Brain microvascular endothelial cell (primary cell): Measurements from ENCODE around the gene TMEM170A.
"Not testable (repeated sequence)": the region's sequence is repeated elsewhere in the genome, so short reads cannot be mapped to it uniquely, and the experiment has no call there.

ENCODE experiments used
- DNase-seq: peaks from one replicate; pipeline ENCODE4 v3.0.0-alpha.2; 2020
- H3K27ac ChIP-seq: fragments of 250-450 bp; sonication (Bioruptor Pico); 2 replicates; pipeline ENCODE4 v1.5.1; 2020; ENCODE audit warnings: mild to moderate bottlenecking, moderate library complexity
- H3K27me3 ChIP-seq: fragments of 250-450 bp; sonication (Bioruptor Pico); replicated peaks from 2 replicates; pipeline ENCODE4 v1.5.1; 2020; ENCODE audit warnings: mild to moderate bottlenecking
- H3K36me3 ChIP-seq: fragments of 250-450 bp; sonication (Bioruptor Pico); replicated peaks from 2 replicates; pipeline ENCODE4 v1.5.1; 2020; ENCODE audit warnings: mild to moderate bottlenecking
- H3K4me3 ChIP-seq: 2 replicates; pipeline ENCODE4 v1.5.1; 2011; ENCODE audit warnings: low read depth, mild to moderate bottlenecking, control low read depth, low read length, moderate library complexity
- in situ Hi-C: cut with HindIII; loops from 2 replicates; pipeline ENCODE4 v1.10.0; 2017; ENCODE audit warnings: low sequenced_read_pairs, low pct_ligation_motif_present
- TF ChIP-seq, protein P1 (sequence below): IDR thresholded peaks from 2 replicates; pipeline ENCODE4 v1.5.1; 2011; ENCODE audit warnings: low read depth, mild to moderate bottlenecking, moderate library complexity, low read length, control low read depth, inconsistent platforms; ENCODE audit errors: missing control alignments

TMEM170A gene

GRCh38 chr16:75432828-75433731, 31.4 kb downstream of the TMEM170A start, which contains the start of gene CFDP1:
Gene CFDP1, minus strand, starts transcription at chr16:75433503. Its CDS starts 151 bp downstream, at chr16:75433352.
- DNase-seq = peak; percentile 89
- TF ChIP-seq, protein P1, sequence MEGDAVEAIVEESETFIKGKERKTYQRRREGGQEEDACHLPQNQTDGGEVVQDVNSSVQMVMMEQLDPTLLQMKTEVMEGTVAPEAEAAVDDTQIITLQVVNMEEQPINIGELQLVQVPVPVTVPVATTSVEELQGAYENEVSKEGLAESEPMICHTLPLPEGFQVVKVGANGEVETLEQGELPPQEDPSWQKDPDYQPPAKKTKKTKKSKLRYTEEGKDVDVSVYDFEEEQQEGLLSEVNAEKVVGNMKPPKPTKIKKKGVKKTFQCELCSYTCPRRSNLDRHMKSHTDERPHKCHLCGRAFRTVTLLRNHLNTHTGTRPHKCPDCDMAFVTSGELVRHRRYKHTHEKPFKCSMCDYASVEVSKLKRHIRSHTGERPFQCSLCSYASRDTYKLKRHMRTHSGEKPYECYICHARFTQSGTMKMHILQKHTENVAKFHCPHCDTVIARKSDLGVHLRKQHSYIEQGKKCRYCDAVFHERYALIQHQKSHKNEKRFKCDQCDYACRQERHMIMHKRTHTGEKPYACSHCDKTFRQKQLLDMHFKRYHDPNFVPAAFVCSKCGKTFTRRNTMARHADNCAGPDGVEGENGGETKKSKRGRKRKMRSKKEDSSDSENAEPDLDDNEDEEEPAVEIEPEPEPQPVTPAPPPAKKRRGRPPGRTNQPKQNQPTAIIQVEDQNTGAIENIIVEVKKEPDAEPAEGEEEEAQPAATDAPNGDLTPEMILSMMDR = no peak
- H3K36me3 ChIP-seq = no peaks in the 10 kb centered on the region
- in situ Hi-C loops = no loop called here
- H3K4me3 ChIP-seq = peak within 1 kb of the TSS; percentile 80
- peak within 1 kb of the TSS; percentile 96 for H3K27ac ChIP-seq
- H3K27me3 ChIP-seq = no peaks in the 10 kb centered on the region

DNA sequence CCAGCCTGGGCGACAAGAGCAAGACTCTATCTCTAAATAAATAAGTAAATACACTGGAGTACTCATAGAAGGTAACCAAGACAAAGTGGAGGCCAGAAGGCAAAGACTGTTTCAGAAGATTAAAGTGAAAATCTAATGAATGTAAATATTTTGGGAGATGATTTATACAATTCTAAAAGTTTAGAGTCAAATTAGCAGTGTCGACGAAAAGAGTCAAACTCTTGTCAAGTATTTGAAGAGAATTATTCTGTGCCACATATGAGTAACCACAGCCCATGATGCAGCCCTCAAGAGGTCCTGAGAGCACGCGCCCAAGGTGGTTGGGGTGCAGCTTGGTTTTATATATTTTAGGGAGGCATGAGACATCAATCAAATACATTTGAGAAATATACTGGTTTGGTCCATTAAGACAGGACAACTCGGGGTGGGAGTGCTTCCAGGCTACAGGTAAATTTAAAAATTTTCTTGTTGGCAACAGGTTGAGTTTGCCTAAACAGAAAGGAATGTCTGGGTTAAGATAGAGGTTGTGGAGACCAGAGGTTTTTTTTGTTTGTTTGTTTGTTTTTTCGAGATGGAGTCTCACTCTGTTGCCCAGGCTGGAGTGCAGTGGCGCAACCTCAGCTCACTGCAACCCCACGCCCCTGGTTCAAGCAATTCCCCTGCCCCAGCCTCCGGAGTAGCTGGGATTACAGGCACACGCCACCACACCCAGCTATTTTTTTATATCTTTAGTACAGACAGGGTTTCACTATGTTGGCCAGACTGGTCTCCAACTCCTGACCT, 34.7 kb downstream of the TMEM170A start:
- TF ChIP-seq, protein P1 = no peak
- Histone ChIP-seq H3K27ac (no peak overlapping the region), H3K27me3 (no peaks in the 10 kb centered on the region), H3K36me3 (no peaks in the 10 kb centered on the region), H3K4me3 (no peak overlapping the region)
- DNase-seq = no peak
- in situ Hi-C loops = no loop called here

GRCh38 chr16:75426524-75426923, 38.0 kb downstream of the TMEM170A start:
- H3K4me3 ChIP-seq, H3K36me3 ChIP-seq, H3K27ac ChIP-seq, H3K27me3 ChIP-seq, in situ Hi-C loops: not testable (repeated sequence)
- peak; percentile 21 for DNase-seq

DNA sequence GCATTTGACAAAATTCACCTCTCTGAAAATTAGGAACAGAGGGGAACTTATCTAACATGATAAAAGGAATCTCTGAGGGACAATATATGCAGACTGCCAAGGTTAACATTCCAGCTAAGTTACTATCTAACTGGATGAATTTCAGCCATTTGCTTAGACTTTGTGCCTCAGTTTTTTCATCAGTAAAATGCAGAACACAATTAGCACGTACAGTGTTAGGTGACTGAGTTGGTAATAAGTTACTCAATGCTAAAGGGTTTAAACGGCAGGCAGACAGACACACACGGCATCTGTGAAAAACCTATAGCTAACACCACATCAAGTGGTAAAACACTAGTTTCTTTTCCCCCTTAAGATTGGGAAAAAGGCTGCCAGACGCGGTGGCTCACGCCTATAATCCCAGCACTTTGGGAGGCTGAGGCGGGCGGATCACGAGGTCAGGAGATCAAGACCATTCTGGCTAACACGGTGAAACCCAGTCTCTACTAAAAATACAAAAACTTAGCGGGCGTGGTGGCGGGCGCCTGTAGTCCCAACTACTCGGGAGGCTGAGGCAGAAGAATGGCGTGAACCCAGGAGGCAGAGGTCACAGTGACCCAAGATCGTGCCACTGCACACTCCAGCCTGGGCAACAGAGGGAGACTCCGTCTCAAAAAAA, 40.3 kb downstream of the TMEM170A start:
- DNase-seq, H3K4me3 ChIP-seq: not testable (repeated sequence)
- in situ Hi-C loops = loop anchor here (25.0 kb wide), 1 partner anchor 237 kb away; no protein-coding TSS in a partner anchor

DNA sequence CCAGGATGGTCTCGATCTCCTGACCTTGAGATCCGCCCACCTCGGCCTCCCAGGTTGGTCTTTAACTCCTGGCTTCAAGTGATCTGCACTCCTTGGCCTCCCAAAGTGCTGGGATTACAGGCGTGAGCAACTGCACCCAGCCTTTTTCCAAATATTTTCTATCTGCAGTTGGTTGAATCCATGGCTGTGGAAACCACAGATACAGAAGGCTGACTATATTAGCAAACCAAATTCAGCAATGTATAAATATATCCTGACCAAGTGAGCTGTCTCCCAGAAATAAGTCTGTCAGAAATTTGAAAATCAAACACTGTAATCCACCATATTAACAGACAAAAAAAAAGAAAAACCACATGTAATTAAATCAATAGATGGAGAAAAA, 40.8 kb downstream of the TMEM170A start:
- Histone ChIP-seq H3K27me3 (no peaks in the 10 kb centered on the region), H3K27ac (no peak overlapping the region), H3K4me3 (no peak overlapping the region), H3K36me3 (no peaks in the 10 kb centered on the region)
- in situ Hi-C loops = loop anchor here (25.0 kb wide), 1 partner anchor 236 kb away; no protein-coding TSS in a partner anchor
- no peak for DNase-seq
- TF ChIP-seq, protein P1 = no peak

More for the DNA sequence above, 40.3 kb downstream of the TMEM170A start:
- not testable (repeated sequence) for H3K27me3 ChIP-seq, H3K27ac ChIP-seq, H3K36me3 ChIP-seq

- Histone ChIP-seq H3K27ac (no peak overlapping the region), H3K4me3 (no peak overlapping the region), H3K27me3 (no peaks in the 10 kb centered on the region), H3K36me3 (no peaks in the 10 kb centered on the region)
- DNase-seq = no peak
- TF ChIP-seq, protein P1 = no peak
- in situ Hi-C loops = loop anchor here (25.0 kb wide), 1 partner anchor 234 kb away; no protein-coding TSS in a partner anchor
Observed at GRCh38 chr16:75421820-75422126, 42.7 kb downstream of the TMEM170A start.
